NK-92 (cell line): ENCODE results near the gene DENND1C.
"Not testable (repeated sequence)": the region's sequence is repeated elsewhere in the genome, so short reads cannot be mapped to it uniquely, and the experiment has no call there.

ENCODE experiments used
- DNase-seq: peaks from one replicate; lab custom pipeline; 2025; ENCODE audit not compliant: unreplicated experiment; lab: John Stamatoyannopoulos, UW

DENND1C gene

DNA sequence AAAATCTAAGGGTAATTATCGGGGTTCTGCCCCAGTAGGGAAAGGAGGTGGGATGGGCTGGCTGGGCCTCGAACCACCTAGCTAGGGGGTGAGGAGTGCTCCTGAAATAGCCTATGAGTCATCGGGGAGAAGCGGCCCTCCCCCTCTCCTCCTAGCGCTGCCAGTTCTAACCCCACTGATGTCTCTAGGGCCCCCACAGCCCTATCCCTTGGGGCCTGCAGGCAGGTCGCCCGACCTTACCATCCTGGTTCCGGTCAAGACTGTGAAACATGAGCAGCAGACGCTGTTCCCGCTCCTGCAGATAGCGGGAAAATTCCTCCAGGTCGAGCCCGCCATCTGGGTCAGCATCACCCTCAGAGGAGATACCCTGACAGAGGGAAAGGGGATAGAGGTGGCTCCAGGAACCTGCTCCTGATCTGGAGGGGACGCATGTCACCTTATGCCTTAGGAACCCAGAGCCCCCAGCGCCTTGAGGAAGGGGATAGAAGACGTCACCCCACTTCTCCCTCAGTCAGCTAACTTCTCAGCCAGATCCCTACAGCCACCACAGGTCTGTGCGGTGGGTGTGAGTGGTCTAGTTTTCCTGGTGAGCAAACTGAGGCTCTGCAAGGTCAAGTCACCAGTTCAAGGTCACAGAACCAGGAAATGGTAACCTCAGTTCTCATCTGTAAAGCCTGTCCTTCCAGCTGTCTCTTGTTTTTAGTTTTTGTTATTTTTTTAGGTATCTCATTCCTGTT lies 23.5 kb downstream of the DENND1C start:
- DNase-seq = no peak

DNA sequence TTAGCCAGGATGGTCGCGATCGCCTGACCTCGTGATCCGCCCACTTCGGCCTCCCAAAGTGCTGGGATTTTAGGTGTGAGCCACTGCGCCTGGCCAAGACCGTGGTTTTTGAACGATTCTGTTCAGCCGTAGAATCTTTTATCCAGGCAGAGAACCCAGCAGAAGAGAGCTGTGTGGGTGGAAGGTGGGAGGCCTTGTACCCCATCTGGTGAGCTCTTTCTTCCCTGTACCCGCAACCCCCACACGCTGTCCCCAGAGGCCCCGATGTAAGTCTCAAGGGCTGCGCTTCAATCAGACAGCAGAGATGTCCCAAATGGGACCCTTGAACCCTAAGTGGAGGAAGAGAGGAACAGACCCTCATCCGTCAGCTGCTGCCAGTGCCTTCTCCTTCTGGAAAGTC lies 25.7 kb downstream of the DENND1C start:
- no peak for DNase-seq

DNA sequence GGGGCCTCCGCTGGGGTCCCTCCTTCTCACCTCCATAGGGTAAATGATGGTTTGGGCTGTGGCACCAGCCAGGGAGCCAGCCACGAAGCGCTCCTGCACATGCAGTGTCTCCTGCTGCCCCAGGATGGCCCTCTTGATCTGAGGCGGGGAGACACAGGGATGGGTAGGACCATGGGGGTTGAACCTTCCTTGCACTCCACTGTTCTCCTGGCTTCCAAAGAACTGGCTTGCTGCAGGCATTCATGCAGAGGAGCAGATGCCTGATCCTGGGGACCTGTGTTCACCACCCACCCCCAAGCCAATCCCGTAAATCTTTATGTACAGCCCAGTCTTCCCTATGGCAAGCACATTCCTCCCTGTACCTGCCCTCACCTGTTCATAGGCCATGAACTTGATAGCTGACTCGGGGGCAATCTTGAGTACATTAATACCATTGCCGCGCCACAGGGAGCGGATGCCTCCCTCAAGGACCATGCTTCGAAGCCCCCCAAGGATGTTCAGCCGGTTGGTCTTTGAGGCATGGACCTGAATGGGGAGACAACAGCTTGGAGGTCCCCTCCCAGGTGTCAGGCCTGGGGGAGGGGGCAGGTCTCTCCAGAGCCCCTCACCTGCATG lies 27.5 kb downstream of the DENND1C start:
- DNase-seq = no peak

DNA sequence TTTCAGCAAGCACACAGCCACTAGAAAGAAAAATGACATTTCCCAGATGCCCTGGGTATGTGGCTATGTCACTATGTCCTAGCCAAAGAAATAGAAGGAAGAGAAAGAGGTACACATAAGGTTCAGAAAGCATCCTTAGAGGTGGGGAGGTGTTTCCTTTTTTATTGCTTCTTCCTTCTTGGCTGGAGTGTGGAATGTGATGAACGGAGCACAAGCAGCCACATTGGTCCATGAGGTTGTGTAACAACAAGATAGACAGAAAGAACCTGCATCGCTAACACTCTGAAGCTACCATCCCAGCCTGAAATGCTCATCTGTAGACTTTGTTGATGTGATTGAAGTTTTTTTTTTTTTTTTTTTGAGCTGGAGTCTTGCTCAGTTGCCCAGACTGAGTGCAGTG lies 28.7 kb downstream of the DENND1C start:
- no peak for DNase-seq

DNA sequence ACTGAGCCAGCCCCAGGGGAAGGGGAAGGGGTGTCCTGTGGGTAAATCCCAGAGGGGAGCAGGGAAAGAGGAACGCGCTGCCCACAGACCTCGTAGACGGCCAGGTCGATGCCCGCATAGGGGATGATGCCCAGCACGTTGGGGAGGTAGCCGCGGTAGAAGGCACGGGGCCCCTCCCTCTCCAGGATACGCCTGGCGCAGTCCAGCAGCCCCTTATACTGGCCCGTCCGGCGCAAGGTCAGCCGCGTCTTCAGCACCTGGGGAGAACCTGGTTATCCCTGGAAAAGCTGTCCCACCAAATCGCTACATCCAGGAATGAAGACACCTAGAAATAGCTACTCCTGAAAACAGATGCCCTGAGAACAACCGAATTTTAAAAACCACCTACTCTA lies 29.4 kb downstream of the DENND1C start:
- DNase-seq = no peak

DNA sequence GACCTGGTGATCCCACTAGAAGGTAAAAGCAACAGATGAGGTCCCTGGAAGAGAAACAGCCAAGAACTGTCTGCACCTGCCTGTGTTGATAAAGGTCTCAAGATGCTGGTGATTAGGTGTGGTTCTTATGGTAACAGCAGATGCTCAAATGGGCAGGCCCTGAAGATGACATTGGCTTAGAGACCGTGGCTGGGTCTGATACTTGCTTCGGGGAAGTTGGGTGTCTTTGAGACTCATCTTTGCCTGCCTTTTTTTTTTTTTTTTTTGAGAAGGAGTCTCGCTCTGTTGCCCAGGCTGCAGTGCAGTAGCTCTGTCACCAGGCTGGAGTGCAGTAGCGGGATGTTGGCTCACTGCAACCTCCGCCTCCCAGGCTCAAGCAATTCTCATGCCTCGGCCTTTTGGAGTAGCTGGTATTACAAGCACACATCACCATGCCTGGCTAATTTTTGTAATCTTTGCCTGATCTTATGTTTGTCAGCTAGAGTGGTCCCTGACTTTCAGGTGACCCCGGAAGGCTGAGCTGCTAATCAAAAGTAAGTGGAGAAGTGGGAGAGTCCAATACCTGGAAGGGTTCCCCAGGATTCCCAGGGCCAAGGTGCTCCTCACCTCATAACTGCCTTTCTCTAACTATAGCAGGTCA lies 29.9 kb downstream of the DENND1C start:
- DNase-seq = no peak

DNA sequence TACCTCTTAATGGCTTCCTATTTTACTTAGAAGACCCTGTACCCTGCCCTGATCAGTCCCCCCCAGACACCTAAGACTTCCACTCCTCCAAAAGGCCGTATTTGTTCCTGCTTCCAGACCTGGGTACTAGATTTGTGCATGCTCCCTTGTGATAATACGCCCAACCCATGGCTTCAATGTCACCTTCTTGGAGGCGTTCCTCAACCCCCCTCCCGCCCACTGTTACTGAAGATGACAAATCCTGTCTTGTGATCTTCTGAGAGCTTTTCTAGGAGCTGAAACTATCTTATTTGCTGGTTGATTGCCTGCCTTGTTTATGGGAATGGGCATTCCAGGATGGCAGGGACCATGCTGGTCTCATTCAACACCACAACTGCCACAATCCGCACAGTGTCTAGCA lies 31.4 kb downstream of the DENND1C start:
- DNase-seq = no peak

DNA sequence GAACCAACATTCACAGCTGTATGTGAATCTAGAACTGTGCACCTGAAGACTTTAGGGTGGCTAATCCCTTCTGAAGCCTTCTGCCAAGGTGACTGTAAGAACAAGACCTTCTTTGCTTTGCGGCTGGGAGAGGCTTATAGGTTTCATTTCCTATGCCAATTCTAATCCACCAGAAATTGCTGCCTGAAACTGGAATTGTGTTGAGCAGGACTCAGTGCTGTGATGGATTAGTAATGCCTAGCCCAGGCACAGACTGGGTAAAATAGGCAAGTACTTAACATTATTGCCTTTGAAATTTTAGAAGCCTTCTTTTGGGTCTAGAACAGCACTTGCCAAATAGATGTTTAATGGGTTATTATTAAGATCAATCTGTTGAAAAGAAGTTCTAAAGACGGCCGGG lies 33.5 kb downstream of the DENND1C start:
- no peak for DNase-seq

DNA sequence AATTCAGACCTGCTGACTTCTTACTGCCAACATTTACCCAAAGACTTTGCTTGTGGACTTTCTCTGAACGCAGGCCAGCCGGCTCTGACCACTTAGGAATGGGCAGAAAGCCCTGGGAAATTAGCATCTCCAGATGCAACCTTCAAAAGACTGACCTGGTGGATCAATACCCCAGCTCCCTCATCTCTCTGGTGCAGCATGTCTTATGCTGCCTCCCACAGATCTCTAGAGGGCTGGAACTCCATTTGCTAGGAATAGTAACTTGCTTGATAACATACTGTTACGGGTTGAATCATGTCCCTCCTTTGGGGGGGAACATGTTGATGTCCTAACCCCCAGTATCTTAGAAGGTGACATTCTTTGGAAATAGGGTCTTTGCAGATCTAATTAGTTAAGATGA lies 35.1 kb downstream of the DENND1C start:
- no peak for DNase-seq

DNA sequence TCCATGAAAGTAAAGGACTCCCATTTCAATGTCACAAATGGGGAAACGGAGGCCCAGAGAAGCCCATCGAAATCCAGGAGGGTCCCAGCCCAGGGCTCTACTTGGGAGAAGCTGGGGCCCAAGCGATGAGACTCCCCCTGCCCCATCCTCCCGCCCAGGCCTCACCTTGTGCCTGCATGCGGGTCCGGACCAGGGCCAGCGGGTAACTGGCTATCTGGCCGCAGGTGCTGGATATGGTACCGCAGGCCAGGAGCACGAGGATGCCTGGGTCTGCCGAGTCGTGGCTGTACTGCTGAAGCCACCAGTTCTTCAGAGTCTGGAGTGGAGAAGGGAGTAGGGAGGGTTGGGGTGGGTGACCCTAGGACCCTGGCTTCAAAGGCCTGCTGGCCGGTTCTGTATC lies 37.6 kb downstream of the DENND1C start:
- DNase-seq = no peak

DNA sequence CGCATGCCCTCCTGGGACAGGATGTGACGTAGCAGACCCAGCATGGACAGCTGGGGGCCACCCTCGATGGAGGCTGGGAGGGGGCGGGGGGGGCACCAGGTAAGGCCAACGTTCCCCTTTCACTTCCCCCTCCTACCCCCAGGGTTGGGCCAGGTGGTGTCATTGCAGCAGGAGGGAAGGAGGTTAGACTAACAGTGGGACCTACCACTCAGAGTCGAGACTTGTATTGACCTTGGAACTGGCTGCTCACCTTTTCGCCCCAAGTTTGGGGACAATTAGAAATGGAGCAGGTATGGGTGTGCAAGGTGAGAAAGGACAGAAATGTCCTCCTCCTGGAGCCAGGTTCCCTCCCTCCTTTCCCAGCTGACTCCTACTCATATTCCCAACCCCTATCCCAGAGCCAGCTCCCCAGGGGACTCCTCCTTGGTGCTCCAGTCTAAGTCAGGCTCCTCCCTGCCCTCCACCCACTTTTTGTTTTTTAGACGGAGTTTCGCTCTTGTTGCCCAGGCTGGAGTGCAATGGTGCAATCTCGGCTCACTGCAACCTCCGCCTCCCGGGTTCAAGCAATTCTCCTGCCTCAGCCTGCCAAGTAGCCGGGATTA lies 39.4 kb downstream of the DENND1C start:
- DNase-seq = no peak

DNA sequence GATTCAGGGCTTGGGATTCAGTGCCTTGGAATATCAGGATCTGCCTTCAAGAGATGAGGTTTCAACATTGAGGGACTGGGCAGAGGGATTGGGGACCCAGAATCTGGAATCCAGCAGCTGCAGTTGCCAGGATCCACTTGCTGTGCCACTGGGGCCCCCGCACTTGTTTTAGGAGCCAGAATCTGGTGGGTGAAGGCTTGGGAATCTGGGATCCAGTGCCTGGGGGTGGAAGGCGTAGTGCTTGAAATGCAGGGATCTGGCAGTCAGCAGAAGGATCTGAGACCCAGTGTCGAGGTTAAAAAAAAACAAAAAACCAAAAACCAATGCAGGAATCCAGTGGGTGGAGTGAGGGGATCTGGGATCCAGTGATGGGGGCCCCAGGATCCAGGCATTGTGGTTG lies 40.7 kb downstream of the DENND1C start:
- no peak for DNase-seq

DNA sequence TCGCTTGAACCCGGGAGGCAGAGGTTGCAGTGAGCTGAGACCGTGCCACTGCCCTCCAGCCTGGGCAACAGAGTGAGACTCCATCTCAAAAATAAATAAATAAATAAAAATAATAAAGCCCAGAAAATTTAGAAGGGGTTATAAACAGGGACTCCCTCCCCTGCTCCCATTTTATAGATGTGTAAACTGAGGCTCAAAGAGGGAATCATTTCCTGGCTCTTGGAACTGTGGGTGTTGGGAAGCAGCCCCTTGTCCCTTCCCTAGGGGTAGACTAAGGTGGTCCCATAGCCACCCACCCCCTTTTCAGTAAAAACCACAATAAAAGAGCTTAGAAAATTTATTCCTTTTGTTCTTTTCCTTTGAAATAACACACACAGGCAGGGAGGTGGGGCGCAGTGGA lies 41.8 kb downstream of the DENND1C start:
- no peak for DNase-seq

DNA sequence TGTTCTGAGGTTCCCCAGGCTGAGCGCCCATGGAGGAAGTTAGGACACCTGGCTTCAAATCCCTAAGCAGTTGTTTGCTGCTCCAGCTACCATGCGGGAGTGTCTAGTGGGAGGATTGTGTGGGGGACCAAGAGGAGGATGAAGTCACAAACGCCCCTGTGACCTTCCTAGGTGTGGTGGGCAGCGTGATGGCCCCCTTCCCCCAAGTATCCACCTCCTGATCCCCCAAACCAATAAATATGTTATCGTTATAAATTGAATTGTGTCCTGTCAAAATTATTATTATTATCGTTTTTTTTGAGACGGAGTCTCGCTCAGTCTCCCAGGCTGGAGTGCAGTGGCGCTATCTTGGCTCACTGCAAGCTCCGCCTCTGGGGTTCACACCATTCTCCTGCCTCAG lies 47.9 kb downstream of the DENND1C start, which contains the start of gene SLC25A41:
SLC25A41 (minus strand) TSS at position 101 of the 400 bp plus-strand sequence; CDS start at position 31, 70 bp downstream.
- no peak for DNase-seq

DNA sequence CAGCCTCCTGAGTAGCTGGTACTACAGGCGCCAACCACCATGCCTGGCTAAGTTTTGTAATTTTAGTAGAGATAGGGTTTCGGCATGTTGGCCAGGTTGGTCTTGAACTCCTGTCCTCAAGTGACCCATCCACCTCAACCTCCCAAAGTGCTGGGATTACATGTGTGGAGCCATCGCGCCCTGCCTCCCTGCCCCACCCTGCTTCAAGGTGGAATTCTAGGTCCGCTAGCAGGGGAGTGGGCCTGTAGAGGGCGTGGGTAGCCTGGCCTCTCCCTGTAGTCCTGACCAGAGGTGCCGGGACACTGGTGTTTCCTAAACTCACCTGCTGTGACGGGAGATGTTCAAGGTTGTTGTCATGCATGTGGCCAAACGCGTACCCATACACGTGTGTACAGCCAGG lies 48.4 kb downstream of the DENND1C start:
- no peak for DNase-seq

DNA sequence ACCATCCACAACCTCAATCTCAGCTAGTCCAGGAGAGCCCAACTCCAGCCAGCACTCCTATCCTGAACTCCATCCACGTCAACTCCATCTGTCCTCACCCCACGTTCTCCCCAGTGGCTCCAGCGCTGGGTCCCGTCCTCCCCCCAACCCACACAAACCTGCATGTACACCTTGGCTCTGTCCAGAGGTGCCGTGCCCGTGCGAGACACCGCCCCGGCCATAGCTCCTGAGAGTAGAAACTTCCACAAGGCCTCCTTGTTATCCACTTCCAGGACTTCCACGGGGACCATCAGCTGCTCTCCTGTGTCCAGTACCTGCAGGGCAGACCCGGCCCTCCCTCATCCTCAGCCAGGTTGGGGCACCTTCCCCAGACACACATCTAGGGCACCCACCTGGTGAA lies 49.7 kb downstream of the DENND1C start:
- DNase-seq = no peak

DNA sequence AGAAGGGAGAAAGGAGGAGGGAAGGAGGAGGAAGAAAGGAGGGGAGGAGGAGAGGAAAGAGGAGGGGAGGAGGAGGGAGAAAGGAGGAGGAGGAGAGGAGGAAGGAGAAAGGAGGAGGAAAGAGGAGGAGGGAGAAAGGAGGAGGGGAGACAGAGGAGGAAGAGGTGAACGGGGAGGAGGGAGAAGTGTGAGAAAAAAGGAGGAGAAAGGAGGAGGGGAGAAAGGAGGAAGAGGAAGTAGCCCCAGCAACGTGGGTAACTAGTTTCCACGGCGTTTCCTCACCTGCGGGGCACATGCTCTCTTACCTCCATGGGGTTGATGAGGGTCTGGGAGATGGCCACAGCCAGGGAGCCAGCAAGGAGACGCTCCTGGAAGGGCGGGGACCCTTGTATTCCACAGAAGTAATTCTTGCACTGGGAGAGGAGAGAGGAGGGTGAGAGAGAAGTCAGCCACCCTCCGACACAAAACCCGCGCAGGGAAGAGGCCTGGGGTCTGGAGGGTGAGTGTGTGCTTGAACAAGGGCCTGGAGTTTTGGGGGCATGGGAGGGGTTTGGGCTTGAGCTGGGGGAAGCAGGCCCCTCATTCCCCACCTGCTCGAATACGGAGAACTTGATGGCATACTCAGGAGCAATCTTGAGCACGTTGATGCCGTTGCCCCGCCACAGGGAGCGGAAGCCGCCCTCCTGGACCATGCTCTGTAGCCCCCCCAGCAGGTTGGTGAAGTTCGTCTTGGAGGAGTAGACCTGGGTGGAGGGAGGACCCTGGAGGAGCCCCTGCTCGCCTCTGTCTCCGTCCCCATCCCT lies 52.0 kb downstream of the DENND1C start:
- no peak for DNase-seq

DNA sequence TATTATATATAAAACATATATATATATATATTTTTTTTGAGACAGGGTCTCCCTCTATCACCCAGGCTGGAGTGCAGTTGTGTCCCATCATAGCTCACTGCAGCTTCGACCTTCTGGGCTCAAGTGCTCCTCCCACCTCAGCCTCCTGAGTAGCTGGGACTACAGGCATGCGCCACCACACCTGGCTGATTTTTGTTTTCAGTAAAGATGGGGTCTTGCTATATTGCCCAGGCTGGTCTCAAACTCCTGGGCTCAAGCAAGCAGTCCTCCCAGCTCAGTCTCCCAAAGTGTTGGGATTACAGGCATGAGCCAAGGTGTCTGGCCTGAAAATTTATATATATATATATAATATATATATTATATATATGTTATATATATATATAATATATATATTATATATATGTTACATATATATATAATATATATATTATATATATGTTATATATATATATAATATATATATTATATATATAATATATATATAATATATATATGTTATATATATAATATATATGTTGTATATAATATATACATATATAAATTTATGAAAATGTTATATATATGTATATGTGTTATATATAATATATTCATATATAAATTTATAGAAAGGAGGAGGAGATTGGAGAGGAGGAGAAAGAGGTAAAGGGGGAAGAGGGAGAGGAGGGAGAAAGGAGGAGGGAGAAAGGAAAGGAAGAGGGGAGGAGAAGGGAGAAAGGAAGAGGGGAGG lies 52.7 kb downstream of the DENND1C start:
- DNase-seq = not testable (repeated sequence)

DNA sequence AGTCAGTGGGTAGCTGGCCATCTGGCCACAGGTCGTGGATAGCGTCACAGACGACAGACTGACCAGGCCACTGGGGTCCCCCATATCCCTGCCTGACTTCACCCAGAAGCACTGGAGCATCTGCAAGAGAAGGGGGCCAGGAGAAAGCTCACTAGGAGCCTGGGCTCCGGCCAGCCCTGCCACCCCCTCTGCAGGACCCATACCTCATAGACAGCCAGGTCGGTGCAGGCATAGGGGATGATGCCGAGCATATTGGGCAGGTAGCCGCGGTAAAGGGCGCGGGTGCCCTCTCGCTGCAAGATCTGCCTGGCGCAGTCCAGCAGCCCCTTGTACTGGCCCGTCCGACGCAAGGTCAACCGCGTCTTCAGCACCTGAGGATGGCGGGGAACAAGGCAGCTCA lies 54.5 kb downstream of the DENND1C start:
- DNase-seq = no peak
